ENCODE data around the gene LMF1. TPM values are rescaled to one million over a fixed set of nuclear protein-coding genes. Genes with fewer than 3 reads are reported as not detected.

Gene LMF1
- total RNA-seq, 1 donor from 2014 or later: 13.6 TPM

GRCh38 chr16:911604-912321, 59.0 kb downstream of the LMF1 start:
- DNase-seq: no peak

- DNase-seq: no peak
These were observed 59.7 kb downstream of the LMF1 start for GRCh38 chr16:911101-911500.

GRCh38 chr16:910181-910580, 60.6 kb downstream of the LMF1 start:
- DNase-seq: no peak

GRCh38 chr16:909281-910000, 61.3 kb downstream of the LMF1 start:
- DNase-seq: no peak

- DNase-seq: no peak
These were observed 62.1 kb downstream of the LMF1 start for GRCh38 chr16:908526-909155.

DNA sequence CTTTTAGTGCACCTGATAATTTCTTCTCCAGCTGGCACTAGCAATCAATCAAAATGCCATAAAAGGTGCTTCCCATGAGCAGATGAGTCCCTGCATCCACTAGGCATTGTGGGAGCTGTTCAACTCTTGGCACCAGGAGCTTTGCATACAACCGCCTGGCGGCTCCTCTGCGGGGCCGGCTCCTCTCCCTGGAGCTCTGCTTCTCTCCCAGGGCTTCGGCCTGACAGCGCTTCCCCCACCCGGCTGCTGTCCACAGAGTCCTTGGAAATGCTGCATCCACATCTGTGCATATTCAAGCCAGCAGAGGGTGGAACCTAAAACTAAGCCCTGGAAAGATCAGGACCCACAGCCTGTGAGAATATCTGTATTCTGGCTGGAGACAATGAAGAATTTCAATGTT, 62.9 kb downstream of the LMF1 start:
- DNase-seq: no peak

GRCh38 chr16:907361-907760, 63.4 kb downstream of the LMF1 start:
- no peak for DNase-seq

GRCh38 chr16:906296-906695, 64.5 kb downstream of the LMF1 start:
- DNase-seq: no peak

DNA sequence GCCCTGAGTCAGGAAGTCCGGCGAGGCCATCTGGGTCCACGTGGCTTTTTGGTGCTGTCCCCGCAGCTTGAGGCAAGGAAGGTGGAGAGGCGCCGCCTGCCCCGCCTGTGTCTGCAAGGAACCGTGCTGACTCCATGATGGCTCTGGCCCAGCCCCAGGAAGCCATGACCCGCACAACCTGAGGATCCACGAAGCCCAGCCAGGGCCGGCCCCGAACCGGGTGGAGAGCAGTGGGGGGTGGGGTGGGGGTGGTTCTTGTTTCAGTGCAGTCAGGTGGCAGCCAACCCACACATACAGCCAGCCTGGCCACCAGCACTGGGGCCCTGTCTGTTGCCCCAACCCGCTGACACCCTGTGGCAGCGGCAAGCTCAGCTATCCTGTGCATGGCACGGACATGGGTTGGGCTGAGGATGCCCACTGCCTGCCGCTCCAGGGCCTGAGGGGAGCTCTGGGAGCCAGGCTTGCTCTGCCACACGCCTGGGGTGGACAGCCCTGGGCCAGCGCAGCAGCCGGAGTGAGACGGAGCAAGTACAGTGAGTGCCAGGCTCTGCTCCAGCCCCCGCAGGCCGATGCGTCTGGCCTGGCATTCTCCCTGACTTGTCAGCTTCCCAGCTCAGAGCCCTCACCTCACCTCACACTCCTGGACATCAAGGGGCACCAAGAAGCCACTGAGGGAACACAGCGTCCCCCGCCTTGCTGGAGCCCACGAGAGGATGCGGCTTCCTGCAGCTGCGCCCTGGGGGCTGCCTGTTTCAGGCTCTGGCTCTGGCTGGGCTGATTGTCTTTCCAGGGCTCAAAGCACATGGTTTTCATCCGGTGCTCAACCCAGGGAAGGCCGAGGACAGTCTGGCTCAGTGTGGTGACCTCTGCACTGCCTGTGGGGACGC, 68.8 kb downstream of the LMF1 start:
- DNase-seq: no peak

GRCh38 chr16:901149-901548, 69.6 kb downstream of the LMF1 start:
- no peak for DNase-seq

GRCh38 chr16:900211-900610, 70.6 kb downstream of the LMF1 start:
- no peak for DNase-seq

GRCh38 chr16:899683-900060, 71.1 kb downstream of the LMF1 start:
- DNase-seq: no peak

GRCh38 chr16:898761-899682, 71.8 kb downstream of the LMF1 start:
- no peak for DNase-seq

- no peak for DNase-seq
These were observed 72.6 kb downstream of the LMF1 start for GRCh38 chr16:898216-898615.

- DNase-seq: no peak
These were observed 73.1 kb downstream of the LMF1 start for GRCh38 chr16:897701-898100.

DNA sequence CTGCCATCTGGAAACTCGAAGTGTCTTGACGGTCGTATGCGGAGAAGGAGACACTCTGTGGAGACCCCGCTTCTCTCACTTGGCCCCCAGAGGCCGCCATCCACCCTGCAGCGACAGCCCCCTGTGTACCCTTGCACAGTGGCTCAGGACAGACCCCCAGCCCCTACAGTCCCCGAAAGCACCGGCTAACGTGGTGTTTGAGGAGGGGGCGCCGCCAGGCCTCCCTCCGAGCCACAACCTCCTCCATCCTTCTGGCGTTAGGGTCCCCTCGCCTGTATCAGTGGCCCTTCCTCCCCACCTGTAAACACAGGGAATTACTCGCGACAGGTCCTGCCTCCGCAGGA, 73.6 kb downstream of the LMF1 start:
- DNase-seq: no peak

DNA sequence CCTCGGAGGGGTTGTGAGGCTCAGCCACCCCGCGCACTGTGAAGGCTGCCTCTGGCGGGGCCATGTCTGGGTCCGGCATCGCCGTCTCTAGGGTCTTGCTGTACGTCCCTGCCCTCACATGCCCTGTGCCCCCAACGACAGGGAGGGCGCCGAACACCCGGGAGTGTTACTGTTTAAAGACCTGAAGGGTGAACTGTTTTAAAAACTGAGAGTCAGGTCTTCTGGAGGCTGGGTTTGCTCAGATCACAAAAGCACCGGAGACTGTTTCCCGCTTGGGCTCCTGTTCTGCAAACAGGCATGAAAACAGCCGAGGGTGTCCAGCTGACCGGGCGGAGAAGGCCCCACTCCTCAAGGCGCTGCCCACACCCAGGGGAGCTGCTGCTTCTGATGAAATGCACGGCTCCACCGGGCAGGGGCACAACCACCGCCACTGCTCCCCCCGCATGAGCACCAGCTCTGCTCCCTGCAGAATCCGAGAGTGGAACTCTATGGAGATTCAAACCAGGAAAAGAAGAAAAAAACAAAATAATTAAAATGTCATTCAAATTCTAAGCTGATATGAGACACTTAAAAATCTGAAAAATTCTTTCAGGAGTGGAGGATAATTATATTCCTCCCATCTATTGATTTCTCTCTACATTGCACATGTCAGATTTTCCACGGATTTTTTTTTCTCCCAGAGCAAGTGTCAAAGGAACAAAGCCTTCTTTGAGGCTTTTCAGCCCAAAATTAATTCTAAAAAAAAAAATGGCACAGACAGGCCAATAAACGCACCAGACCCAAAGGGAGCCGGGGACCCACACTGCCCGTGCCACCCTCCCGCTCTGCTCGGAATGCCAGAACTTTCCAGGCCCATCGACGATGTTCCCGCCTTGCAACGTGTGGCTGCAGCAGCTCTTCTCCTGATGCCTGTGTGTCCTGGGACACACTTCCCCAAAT, 74.3 kb downstream of the LMF1 start:
- DNase-seq: no peak

DNA sequence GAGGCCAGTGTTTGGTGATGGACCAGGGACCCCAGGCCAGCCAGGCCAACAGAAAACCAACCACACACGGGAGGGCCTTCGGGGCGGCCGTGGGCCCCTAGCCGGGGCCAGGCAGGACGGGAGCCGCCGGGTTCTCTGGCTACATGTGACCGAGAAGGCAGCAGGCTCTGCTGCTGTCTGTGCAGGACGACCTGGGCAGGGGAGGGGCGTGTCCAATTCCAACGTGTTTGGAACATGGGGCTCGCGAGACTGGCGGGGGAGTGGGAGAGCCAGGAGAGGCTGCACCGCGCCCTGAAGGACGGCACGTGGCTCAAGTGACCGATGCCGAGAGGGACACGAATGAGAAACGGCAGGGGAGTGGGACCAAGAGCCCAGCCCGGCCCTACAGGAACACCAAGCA, 75.4 kb downstream of the LMF1 start:
- no peak for DNase-seq

GRCh38 chr16:894841-895240, 75.9 kb downstream of the LMF1 start:
- no peak for DNase-seq

- no peak for DNase-seq
These were observed 76.6 kb downstream of the LMF1 start for GRCh38 chr16:894136-894535.

All from skin of body (tissue), 2 donors.